Measurements from ENCODE around the gene RLF. TPM values are rescaled to one million over a fixed set of nuclear protein-coding genes. Genes with fewer than 3 reads are reported as not detected.
A peak's percentile ranks its signal among the peaks of the same experiment; 100 is the strongest.

Gene RLF
- total RNA-seq, 1 donor from 2014 or later, result 15.4 TPM

DNA sequence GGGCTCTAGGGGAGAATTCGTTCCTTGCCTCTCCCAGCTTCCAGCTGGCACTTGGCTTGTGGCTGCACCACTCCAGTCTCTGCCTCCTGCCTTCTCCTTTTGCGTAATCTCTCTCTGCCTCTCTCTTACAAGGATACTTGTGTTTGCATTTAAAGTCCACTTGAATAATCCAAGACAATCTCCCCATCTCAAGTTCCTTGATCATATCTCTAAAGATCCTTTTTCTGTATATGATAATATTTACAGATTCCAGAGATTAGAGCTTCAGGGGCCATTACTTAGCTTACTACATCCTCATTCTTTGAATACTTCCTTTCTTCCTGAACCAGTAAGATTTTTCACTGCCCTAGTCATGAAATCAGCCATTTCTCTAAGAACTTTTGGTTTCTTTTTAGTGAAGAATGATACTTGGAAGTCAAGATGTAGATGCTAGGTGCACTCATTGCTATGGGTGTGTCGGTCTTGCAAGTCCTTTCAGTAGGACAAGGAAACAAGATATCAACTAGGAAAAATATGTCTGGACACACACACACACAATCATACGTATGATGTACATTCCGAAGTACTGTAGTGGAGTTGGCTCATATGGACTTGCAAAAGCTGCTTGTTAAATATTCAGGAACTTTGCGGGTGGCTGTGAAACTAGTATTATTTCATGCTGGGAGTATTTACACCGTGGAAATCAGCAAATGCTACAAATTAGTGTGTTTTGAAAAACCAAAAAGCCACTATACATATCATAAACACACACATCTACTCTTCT is 20.8 kb upstream of the RLF start:
- peak overlapping the region; percentile 43 for H3K4me2 ChIP-seq (ENCODE audit: low read length)
- peaks cover 2% of the 10 kb centered on the region for H3K4me1 ChIP-seq (ENCODE audit: insufficient read depth, low read length)
- no peaks in the 10 kb centered on the region for H3K9me3 ChIP-seq (ENCODE audit: insufficient read depth, low read depth, low read length)
- Mint-ChIP-seq H3K9me3 (ENCODE audit: unreplicated experiment) (peaks cover 4% of the 10 kb centered on the region), H3K27ac (ENCODE audit: unreplicated experiment) (peak overlapping the region; percentile 87), H3K36me3 (ENCODE audit: low read depth, unreplicated experiment) (no peaks in the 10 kb centered on the region), H3K27me3 (ENCODE audit: low read depth, unreplicated experiment) (peaks cover 14% of the 10 kb centered on the region), H3K4me1 (ENCODE audit: low read depth, unreplicated experiment) (peaks cover 18% of the 10 kb centered on the region), H3K4me3 (ENCODE audit: unreplicated experiment) (no peak overlapping the region)
- FAIRE-seq, result no peak
- no peaks in the 10 kb centered on the region for H4K20me1 ChIP-seq (ENCODE audit: insufficient read depth, low read length)
- TF ChIP-seq EZH2 (IDR thresholded peaks at IDR 0.05; ENCODE audit: insufficient read depth, low read length), result no peak
- no peak for TF ChIP-seq CTCF (IDR thresholded peaks at IDR 0.05; ENCODE audit: insufficient read depth, low read depth, low read length)
- H3K27ac ChIP-seq (ENCODE audit: low read depth, low read length), result no peak overlapping the region
- no peak overlapping the region for H3K4me3 ChIP-seq (ENCODE audit: insufficient read depth, low read depth, low read length)
- no peaks in the 10 kb centered on the region for H3K36me3 ChIP-seq (ENCODE audit: insufficient read depth, low read length)
- no peaks in the 10 kb centered on the region for H3K79me2 ChIP-seq (ENCODE audit: insufficient read depth, low read length)
- DNase-seq (ENCODE audit: low read depth), result peak; percentile 29
- no peak overlapping the region for H3K9ac ChIP-seq (ENCODE audit: low read length)
- peaks cover 24% of the 10 kb centered on the region for H3K27me3 ChIP-seq (ENCODE audit: insufficient read depth, low read length)
- H2AFZ ChIP-seq (ENCODE audit: low read depth, low read length), result peak overlapping the region; percentile 56

DNA sequence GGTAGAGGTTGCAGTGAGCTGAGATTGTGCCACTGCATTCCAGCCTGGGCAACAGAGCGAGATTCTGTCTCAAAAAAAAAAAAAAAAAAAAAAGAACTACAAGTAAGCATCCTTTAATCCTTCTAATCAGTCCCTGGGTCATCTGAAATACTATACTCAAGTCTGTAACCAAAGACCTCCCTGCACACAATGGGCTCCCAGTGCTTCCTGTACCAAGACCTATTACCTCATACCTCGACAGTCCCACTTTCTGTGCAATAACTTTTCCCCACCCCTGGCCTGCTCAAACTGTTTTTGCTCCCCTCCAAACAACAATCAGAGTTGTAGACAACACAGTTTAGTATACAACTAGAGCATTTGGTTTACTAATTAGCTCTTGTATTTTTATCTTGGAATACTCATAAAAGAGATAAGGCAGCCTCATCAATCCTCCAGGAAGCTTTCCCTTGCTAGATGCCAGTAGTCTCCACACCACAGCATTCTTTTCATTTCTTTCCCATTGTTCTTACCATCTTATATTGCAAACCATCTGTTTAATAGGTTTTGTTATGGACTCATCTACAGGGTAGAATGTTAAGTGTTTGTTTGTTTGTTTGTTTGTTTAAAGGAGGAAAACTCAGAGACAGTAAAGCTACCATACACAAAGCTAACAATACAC is 19.2 kb upstream of the RLF start:
- no peak overlapping the region for H2AFZ ChIP-seq (ENCODE audit: low read depth, low read length)
- H3K27ac ChIP-seq (ENCODE audit: low read depth, low read length), result no peak overlapping the region
- H3K27me3 Mint-ChIP-seq (ENCODE audit: low read depth, unreplicated experiment), result peaks cover 28% of the 10 kb centered on the region
- peaks cover 4% of the 10 kb centered on the region for H3K9me3 Mint-ChIP-seq (ENCODE audit: unreplicated experiment)
- DNase-seq (ENCODE audit: low read depth) (peak; percentile 76), FAIRE-seq (no peak)
- H3K36me3 Mint-ChIP-seq (ENCODE audit: low read depth, unreplicated experiment), result no peaks in the 10 kb centered on the region
- H3K27ac Mint-ChIP-seq (ENCODE audit: unreplicated experiment), result peak overlapping the region; percentile 77
- no peaks in the 10 kb centered on the region for H3K36me3 ChIP-seq (ENCODE audit: insufficient read depth, low read length)
- H3K4me2 ChIP-seq (ENCODE audit: low read length), result no peak overlapping the region
- peaks cover 18% of the 10 kb centered on the region for H3K4me1 Mint-ChIP-seq (ENCODE audit: low read depth, unreplicated experiment)
- H4K20me1 ChIP-seq (ENCODE audit: insufficient read depth, low read length), result no peaks in the 10 kb centered on the region
- H3K9me3 ChIP-seq (ENCODE audit: insufficient read depth, low read depth, low read length), result no peaks in the 10 kb centered on the region
- H3K4me3 Mint-ChIP-seq (ENCODE audit: unreplicated experiment), result peak overlapping the region; percentile 61
- TF ChIP-seq EZH2 (IDR thresholded peaks at IDR 0.05; ENCODE audit: insufficient read depth, low read length) (no peak), CTCF (IDR thresholded peaks at IDR 0.05; ENCODE audit: insufficient read depth, low read depth, low read length) (no peak)
- no peak overlapping the region for H3K4me3 ChIP-seq (ENCODE audit: insufficient read depth, low read depth, low read length)
- no peak overlapping the region for H3K9ac ChIP-seq (ENCODE audit: low read length)
- no peaks in the 10 kb centered on the region for H3K79me2 ChIP-seq (ENCODE audit: insufficient read depth, low read length)
- H3K27me3 ChIP-seq (ENCODE audit: insufficient read depth, low read length), result peaks cover 30% of the 10 kb centered on the region
- peaks cover 2% of the 10 kb centered on the region for H3K4me1 ChIP-seq (ENCODE audit: insufficient read depth, low read length)
